Testis (tissue), 3 donors: Measurements from ENCODE around the gene MLPH. TPM values are rescaled to one million over a fixed set of nuclear protein-coding genes. Genes with fewer than 3 reads are reported as not detected.

Experiments used
- DNase-seq: peaks from one replicate; pipeline ENCODE4 v3.0.0-alpha.2; 2019
- H3K27ac ChIP-seq, 2 donors: fragments of 200-600 bp; sonication (generic); one replicate each; pipeline ENCODE4 v1.5.1; 2019
- H3K27me3 ChIP-seq: fragments of 200-600 bp; sonication (generic); one replicate; pipeline ENCODE4 v1.5.1; 2019
- H3K36me3 ChIP-seq: fragments of 200-600 bp; sonication (generic); one replicate; pipeline ENCODE4 v1.5.1; 2017; ENCODE audit warnings: low read depth; ENCODE audit errors: missing control alignments
- H3K4me1 ChIP-seq: fragments of 200-600 bp; sonication (generic); one replicate; pipeline ENCODE4 v1.5.1; 2019
- H3K4me3 ChIP-seq, 2 donors: fragments of 200-600 bp; sonication (generic); one replicate each; pipeline ENCODE4 v1.5.1; 2017 to 2019
- H3K9me3 ChIP-seq: fragments of 200-600 bp; sonication (generic); one replicate; pipeline ENCODE4 v1.5.1; 2017
- CTCF ChIP-seq, 3 experiments: fragments of 450-650 bp in 2 of 3; fragments of 200-600 bp in 1 of 3; sonication (generic) in 1 of 3; IDR thresholded peaks; one replicate each; pipeline ENCODE4 v1.5.1; 2016 to 2019; ENCODE audit warnings: antibody characterized with exemption in 3 of 3, mild to moderate bottlenecking in 2 of 3, moderate library complexity in 1 of 3
- POLR2A ChIP-seq: fragments of 450-650 bp; IDR thresholded peaks from one replicate; pipeline ENCODE4 v1.6.1; 2017; ENCODE audit warnings: antibody characterized with exemption, mild to moderate bottlenecking, moderate library complexity
- WGBS, 2 donors: methylation state at CpG; one replicate each; pipeline ENCODE4 v1.1.5; 2018; 5-methylcytosine and 5-hydroxymethylcytosine counted together
- intact Hi-C: fragments of 100-400 bp; cut with DNase I; formaldehyde crosslinking; loops from one replicate; pipeline ENCODE4 v1.15.1; 2023; ENCODE audit warnings: low total_unique reads
- polyA plus RNA-seq: library from polyadenylated mRNA; stranded (reverse); fragments of 350-450 nt; fragmentation: Illumina TruSeq; extraction: RNeasy Lipid Tissue Mini Kit (QIAGEN cat#74804); gene quantifications from one replicate; pipeline ENCODE4 v1.2.3, GENCODE V29; 2014; ENCODE audit warnings: low read depth, low replicate concordance; ENCODE audit not compliant: insufficient read depth
- total RNA-seq, 2 donors: library from RNA; depleted of rRNA; stranded (reverse); fragments of >200 nt; gene quantifications; one replicate each; pipeline ENCODE4 v1.2.3, GENCODE V29; 2016

Gene MLPH
- total and polyA plus RNA-seq, 3 donors from 2014 or later = 5.5 to 7.4 (median 6.5) TPM

GRCh38 chr2:237451643-237452469, 35.2 kb upstream of the MLPH start:
- intact Hi-C loops = no loop called here
- Histone ChIP-seq H3K4me1 (peaks cover 12% of the 10 kb centered on the region), H3K27me3 (no peaks in the 10 kb centered on the region), H3K27ac (no peak overlapping the region), H3K36me3 (no peaks in the 10 kb centered on the region), H3K9me3 (no peaks in the 10 kb centered on the region), H3K4me3 (no peak overlapping the region)
- no peak for TF ChIP-seq POLR2A
- WGBS, 2 donors = 67 to 75% methylated on average over 17 to 20 of the region's 20 CpGs
- DNase-seq = no peak

DNA sequence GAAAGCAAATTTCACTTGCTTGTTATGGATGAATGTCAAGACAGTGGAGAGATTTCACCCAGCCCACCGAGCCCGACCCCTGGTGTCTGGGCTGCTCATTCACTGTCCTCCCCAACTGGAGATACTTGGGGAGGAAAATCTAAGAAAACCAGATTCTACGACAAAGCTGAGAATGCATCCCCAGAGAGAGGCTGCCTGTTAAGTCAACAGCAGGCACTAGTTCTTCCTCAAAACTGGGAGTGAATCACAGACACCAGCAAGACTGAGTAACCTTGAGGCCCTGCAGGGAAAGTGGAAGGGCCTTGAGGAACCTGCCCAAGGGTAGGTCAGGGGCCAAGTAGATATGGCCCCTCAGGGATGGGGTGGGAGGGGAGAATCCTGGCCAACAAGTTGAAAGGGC, 34.2 kb upstream of the MLPH start:
- intact Hi-C loops = no loop called here
- Histone ChIP-seq H3K27me3 (no peaks in the 10 kb centered on the region), H3K4me1 (peaks cover 12% of the 10 kb centered on the region), H3K9me3 (no peaks in the 10 kb centered on the region), H3K4me3 (no peak overlapping the region), H3K27ac (no peak overlapping the region), H3K36me3 (no peaks in the 10 kb centered on the region)
- TF ChIP-seq CTCF (IDR thresholded peaks at IDR 0.05) = no peak
- TF ChIP-seq POLR2A = no peak
- no peak for DNase-seq
- WGBS, 2 donors = 80 to 86% methylated on average over 3 of the region's 3 CpGs

- H3K9me3 ChIP-seq = no peaks in the 10 kb centered on the region
- H3K4me3 ChIP-seq = no peak overlapping the region
- H3K27me3 ChIP-seq = no peaks in the 10 kb centered on the region
- 60 to 77% methylated on average over 2 to 3 of the region's 3 CpGs for WGBS, 2 donors
- no peak for DNase-seq
- H3K27ac ChIP-seq = no peak overlapping the region
- TF ChIP-seq CTCF (IDR thresholded peaks at IDR 0.05) = no peak
- no peak for TF ChIP-seq POLR2A
- H3K36me3 ChIP-seq = no peaks in the 10 kb centered on the region
- H3K4me1 ChIP-seq = peaks cover 12% of the 10 kb centered on the region
- intact Hi-C loops = no loop called here
Observed at GRCh38 chr2:237453671-237454070, 33.4 kb upstream of the MLPH start.

GRCh38 chr2:237455764-237456163, 31.3 kb upstream of the MLPH start:
- no peak for DNase-seq
- Histone ChIP-seq H3K9me3 (no peaks in the 10 kb centered on the region), H3K27me3 (no peaks in the 10 kb centered on the region), H3K4me1 (no peaks in the 10 kb centered on the region), H3K27ac (no peak overlapping the region), H3K4me3 (no peak overlapping the region), H3K36me3 (no peaks in the 10 kb centered on the region)
- intact Hi-C loops = no loop called here
- TF ChIP-seq CTCF (IDR thresholded peaks at IDR 0.05) (no peak), POLR2A (no peak)
- WGBS, 2 donors = 80 to 93% methylated on average over 5 of the region's 5 CpGs

GRCh38 chr2:237456200-237456843, 30.7 kb upstream of the MLPH start:
- H3K27ac ChIP-seq = no peak overlapping the region
- H3K9me3 ChIP-seq = no peaks in the 10 kb centered on the region
- TF ChIP-seq POLR2A = no peak
- no peak for TF ChIP-seq CTCF (IDR thresholded peaks at IDR 0.05)
- WGBS, 2 donors = 79 to 82% methylated on average over 10 to 11 of the region's 11 CpGs
- DNase-seq = no peak
- H3K36me3 ChIP-seq = no peaks in the 10 kb centered on the region
- H3K4me1 ChIP-seq = no peaks in the 10 kb centered on the region
- no peaks in the 10 kb centered on the region for H3K27me3 ChIP-seq
- intact Hi-C loops = no loop called here
- H3K4me3 ChIP-seq = no peak overlapping the region
